WTC11 (cell line): ENCODE data around the gene SPR.

Experiments used
- NR2C2 ChIP-seq: sonication (generic); formaldehyde crosslinking; IDR thresholded peaks from 2 replicates; pipeline ENCODE4 v1.8.0; 2022; ENCODE audit warnings: mild to moderate bottlenecking, missing genetic modification reagents
- ZNF219 ChIP-seq: sonication (generic); formaldehyde crosslinking; IDR thresholded peaks from 2 replicates; pipeline ENCODE4 v1.8.0; 2023; ENCODE audit warnings: missing genetic modification reagents, mild to moderate bottlenecking, borderline replicate concordance
- ZNF263 ChIP-seq: sonication (generic); formaldehyde crosslinking; IDR thresholded peaks from 2 replicates; pipeline ENCODE4 v1.8.1; 2022; ENCODE audit warnings: low read depth, mild to moderate bottlenecking, moderate library complexity, missing genetic modification reagents

DNA sequence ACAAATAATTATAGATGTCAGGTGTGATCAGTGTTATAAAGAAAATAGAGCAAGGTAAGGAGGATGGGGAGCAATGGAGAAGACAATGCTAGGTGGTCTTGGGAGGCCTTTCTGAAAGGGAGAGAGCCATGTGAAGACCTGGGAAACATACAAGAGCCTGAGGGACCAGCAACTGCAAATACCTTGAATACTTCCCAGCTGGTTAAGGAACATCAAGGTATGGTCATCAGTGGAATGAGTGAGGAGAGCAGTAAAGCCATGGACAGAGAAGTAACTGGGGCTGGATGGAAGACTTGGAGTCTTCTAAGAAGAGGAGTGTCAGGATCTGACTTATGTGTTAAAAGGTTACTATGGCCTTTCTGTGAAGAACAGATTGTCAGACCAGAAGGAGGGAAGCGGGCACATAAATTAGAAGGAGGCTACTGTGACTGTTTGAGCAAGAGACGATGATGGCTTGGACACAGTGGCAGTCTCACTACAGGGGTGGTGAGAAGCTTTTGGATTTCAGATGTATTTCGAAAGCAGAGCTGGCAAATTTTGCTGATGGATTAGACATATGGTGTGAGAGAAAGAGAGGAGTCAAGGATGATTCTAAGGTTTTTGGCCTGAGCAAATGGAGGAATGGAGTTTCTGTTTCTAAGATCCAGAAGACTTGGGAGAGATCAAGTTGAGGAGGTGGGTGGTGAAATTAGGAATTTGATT lies 38.6 kb upstream of the SPR start:
- no peak for TF ChIP-seq NR2C2 (CRISPR knock-in tag)
- no peak for TF ChIP-seq ZNF263
- TF ChIP-seq ZNF219 = no peak
